Ascending aorta (tissue), 2 donors: ENCODE measurements around the gene TRIP13. TPM values are rescaled to one million over a fixed set of nuclear protein-coding genes. Genes with fewer than 3 reads are reported as not detected.
"Not testable (repeated sequence)": the region's sequence is repeated elsewhere in the genome, so short reads cannot be mapped to it uniquely, and the experiment has no call there.

Source experiments
- DNase-seq, 2 donors: peaks; one replicate each; pipeline ENCODE4 v3.0.0-alpha.2; 2019; ENCODE audit warnings: low spot score in 2 of 2
- H3K27ac ChIP-seq, 2 donors: fragments of 200-600 bp; sonication (generic); one replicate each; pipeline ENCODE4 v1.5.1; 2016 to 2017; ENCODE audit warnings: mild to moderate bottlenecking in 1 of 2
- H3K27me3 ChIP-seq: fragments of 200-600 bp; sonication (generic); one replicate; pipeline ENCODE4 v1.5.1; 2017
- H3K36me3 ChIP-seq, 2 donors: fragments of 200-600 bp; sonication (generic); one replicate each; pipeline ENCODE4 v1.5.1; 2016
- H3K4me1 ChIP-seq, 2 donors: fragments of 200-600 bp; sonication (generic); one replicate each; pipeline ENCODE4 v1.5.1; 2016 to 2017; ENCODE audit warnings: mild to moderate bottlenecking in 1 of 2
- H3K4me3 ChIP-seq, 2 donors: fragments of 200-600 bp; sonication (generic); one replicate each; pipeline ENCODE4 v1.5.1; 2016 to 2017; ENCODE audit warnings: mild to moderate bottlenecking in 1 of 2
- H3K9me3 ChIP-seq, 2 donors: fragments of 200-600 bp; sonication (generic); one replicate each; pipeline ENCODE4 v1.5.1; 2016
- intact Hi-C: fragments of 100-400 bp; cut with DNase I; formaldehyde crosslinking; loops from one replicate; pipeline ENCODE4 v1.15.1; 2023
- total RNA-seq: library from RNA; depleted of rRNA; stranded (reverse); fragments of >200 nt; gene quantifications from one replicate; pipeline ENCODE4 v1.1.0, GENCODE V29; 2016
- TF ChIP-seq, protein P1 (sequence below), 3 experiments: fragments of 200-600 bp in 2 of 3; fragments of 450-650 bp in 1 of 3; sonication (generic) in 2 of 3; IDR thresholded peaks; one replicate each; pipeline ENCODE4 v1.5.1; 2016 to 2019; ENCODE audit warnings: antibody characterized with exemption in 3 of 3, mild to moderate bottlenecking in 1 of 3, moderate library complexity in 1 of 3

The TRIP13 gene
- total RNA-seq, 1 donor from 2014 or later, result not detected

DNA sequence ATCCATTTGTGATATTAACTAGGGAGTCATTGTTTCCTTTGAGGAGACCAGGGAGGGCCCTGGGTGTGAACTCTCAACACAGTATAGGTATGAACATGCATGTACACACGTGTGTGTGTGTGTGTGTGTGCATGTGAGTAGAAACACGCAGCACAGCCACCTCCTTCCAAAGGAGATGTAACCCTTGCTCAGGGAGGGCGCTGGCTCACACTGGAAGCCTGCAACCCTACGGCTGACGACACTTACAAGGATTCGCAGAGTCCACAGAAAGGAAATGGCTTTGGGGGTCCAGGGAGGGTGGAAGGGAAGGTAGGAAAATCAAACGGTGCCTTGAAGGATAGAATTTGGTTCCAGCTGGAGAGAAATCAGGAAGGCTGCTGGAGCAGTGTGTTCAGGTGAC is 21.9 kb downstream of the TRIP13 start:
- no peak for DNase-seq
- Histone ChIP-seq H3K4me3 (no peak overlapping the region), H3K27ac (no peak overlapping the region), H3K9me3 (no peaks in the 10 kb centered on the region), H3K4me1 (no peaks in the 10 kb centered on the region), H3K36me3 (no peaks in the 10 kb centered on the region), H3K27me3 (no peaks in the 10 kb centered on the region)
- intact Hi-C loops, result no loop called here
- TF ChIP-seq, protein P1, sequence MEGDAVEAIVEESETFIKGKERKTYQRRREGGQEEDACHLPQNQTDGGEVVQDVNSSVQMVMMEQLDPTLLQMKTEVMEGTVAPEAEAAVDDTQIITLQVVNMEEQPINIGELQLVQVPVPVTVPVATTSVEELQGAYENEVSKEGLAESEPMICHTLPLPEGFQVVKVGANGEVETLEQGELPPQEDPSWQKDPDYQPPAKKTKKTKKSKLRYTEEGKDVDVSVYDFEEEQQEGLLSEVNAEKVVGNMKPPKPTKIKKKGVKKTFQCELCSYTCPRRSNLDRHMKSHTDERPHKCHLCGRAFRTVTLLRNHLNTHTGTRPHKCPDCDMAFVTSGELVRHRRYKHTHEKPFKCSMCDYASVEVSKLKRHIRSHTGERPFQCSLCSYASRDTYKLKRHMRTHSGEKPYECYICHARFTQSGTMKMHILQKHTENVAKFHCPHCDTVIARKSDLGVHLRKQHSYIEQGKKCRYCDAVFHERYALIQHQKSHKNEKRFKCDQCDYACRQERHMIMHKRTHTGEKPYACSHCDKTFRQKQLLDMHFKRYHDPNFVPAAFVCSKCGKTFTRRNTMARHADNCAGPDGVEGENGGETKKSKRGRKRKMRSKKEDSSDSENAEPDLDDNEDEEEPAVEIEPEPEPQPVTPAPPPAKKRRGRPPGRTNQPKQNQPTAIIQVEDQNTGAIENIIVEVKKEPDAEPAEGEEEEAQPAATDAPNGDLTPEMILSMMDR (IDR thresholded peaks at IDR 0.05), result no peak

DNA sequence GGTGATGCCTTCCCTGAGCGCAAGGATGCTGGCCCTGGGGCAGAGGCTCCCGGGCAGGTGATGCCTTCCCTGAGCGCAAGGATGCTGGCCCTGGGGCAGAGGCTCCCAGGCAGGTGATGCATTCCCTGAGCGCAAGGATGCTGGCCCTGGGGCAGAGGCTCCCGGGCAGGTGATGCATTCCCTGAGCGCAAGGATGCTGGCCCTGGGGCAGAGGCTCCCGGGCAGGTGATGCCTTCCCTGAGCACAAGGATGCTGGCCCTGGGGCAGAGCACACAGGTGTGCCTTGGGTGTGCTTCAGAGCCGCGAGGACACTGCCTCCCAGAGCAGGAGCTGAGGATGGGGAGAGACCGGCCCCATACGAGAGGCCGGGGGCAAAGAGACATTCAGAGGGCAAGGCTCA is 22.7 kb downstream of the TRIP13 start:
- H3K4me3 ChIP-seq, H3K9me3 ChIP-seq, H3K27me3 ChIP-seq, H3K27ac ChIP-seq, DNase-seq, intact Hi-C loops, H3K36me3 ChIP-seq, H3K4me1 ChIP-seq: not testable (repeated sequence)

DNA sequence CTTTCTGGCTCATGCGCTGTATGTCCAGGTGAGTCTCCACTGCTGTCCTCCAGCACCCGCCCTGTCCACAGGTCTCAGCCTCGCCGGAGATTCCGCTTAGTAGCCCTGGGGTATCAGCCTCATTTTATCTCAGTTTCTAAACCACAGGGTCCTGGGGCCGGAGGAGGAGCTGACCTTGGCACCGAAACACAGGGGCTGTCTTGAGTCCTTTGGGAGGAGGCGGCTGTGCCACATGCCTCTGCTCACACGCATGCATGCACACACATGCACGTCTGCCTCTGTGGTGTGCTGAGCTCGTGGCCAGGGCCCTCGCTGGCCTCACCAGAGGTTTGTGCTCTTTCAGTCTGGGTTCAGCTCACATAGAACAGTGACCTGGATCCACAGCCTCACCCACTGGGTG is 23.3 kb downstream of the TRIP13 start:
- H3K27ac ChIP-seq, result no peak overlapping the region
- no peaks in the 10 kb centered on the region for H3K4me1 ChIP-seq
- TF ChIP-seq, protein P1 (IDR thresholded peaks at IDR 0.05), result no peak
- intact Hi-C loops, result no loop called here
- no peaks in the 10 kb centered on the region for H3K9me3 ChIP-seq
- no peak for DNase-seq
- no peaks in the 10 kb centered on the region for H3K27me3 ChIP-seq
- no peaks in the 10 kb centered on the region for H3K36me3 ChIP-seq
- no peak overlapping the region for H3K4me3 ChIP-seq

DNA sequence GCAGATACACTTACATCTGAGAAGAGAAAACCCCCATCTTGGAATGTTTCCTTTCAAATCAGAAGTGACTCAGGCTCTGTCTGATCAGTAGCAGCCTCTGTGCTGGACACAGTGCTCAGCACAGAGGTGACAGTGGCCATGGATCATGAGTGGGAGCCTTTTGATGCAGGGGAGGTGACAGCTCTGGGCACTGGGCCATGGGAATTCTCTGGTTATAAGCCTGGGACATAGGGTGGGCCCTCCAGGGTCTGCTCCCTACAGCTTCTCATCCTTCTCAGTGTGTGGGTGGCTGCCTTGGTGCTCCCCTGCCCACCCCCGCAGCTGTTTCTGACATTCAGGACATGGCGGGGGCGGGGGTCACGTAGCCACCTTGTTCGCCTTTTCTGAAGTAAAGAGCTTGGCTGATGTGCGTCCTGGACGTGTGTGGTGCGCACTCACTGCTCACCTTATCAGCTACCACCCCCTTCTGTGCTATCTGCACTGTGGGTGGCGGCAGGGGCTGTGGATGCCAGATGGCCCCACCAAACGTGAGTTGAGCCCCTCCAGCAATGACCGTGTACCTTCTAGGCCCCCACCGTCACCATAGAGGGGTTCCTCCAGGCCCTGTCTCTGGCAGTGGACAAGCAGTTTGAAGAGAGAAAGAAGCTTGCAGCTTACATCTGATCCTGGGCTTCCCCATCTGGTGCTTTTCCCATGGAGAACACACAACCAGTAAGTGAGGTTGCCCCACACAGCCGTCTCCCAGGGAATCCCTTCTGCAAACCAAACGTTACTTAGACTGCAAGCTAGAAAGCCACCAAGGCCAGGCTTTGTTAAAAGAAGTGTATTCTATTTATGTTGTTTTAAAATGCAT is 24.0 kb downstream of the TRIP13 start:
- no peaks in the 10 kb centered on the region for H3K4me1 ChIP-seq
- no peak for DNase-seq
- H3K4me3 ChIP-seq, result no peak overlapping the region
- no peaks in the 10 kb centered on the region for H3K27me3 ChIP-seq
- TF ChIP-seq, protein P1 (IDR thresholded peaks at IDR 0.05), result no peak
- H3K36me3 ChIP-seq, result no peaks in the 10 kb centered on the region
- intact Hi-C loops, result no loop called here
- no peak overlapping the region for H3K27ac ChIP-seq
- no peaks in the 10 kb centered on the region for H3K9me3 ChIP-seq

DNA sequence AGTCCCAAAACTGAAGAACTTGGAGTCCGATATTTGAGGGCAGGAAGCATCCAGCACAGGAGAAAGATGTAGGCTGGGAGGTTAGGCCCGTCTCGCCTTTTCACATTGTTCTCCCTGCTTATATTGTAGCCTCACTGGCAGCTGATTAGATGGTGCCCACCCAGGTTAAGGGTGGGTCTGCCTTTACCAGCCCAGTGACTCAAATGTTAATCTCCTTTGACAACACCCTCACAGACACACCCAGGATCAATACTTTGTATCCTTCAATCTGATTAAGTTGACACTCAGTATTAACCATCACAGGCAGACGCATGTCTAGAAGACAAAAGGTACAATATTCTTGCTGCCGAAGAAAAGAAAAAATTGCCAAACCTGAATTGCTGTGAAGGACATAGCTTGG is 26.0 kb downstream of the TRIP13 start:
- H3K4me3 ChIP-seq, H3K9me3 ChIP-seq, H3K4me1 ChIP-seq, DNase-seq, intact Hi-C loops, H3K27ac ChIP-seq, H3K27me3 ChIP-seq, H3K36me3 ChIP-seq: not testable (repeated sequence)

DNA sequence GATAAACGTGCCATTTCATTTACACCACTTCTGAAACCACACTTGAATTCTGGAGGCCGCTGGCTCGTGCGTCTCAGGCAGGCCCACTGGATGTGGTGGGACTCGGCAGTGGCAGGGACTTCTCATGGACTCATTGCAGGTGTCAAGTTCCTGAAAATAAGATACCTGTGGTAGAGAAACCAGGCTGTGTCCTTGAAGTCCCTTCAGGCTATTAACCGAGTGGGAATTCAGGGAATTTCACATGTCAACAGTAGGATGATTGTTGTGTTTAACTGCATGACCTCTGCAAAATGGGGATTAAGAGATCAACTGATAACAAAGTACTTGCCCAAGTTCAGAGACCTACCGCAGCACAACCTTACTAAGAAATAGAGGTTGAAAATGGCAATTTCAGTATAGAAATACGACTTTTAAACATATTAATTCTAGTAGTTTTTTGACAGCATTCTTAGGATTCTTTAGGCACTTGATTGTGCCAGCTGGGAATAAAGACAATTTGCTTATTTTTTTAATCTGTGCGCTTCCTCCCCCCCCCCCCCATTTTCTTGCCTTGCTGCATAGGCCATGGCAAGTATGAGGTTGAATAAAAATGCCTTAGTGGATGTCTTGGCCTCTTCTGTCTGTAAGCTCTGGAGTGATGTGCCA is 26.8 kb downstream of the TRIP13 start:
- Histone ChIP-seq H3K27me3 (no peaks in the 10 kb centered on the region), H3K27ac (no peak overlapping the region), H3K4me3 (no peak overlapping the region), H3K4me1 (no peaks in the 10 kb centered on the region), H3K9me3 (no peaks in the 10 kb centered on the region), H3K36me3 (no peaks in the 10 kb centered on the region)
- DNase-seq, result no peak
- TF ChIP-seq, protein P1 (IDR thresholded peaks at IDR 0.05), result no peak
- intact Hi-C loops, result no loop called here
